Lung (tissue), 12 donors: ENCODE results near the gene TRABD. TPM values are rescaled to one million over a fixed set of nuclear protein-coding genes. Genes with fewer than 3 reads are reported as not detected.

Source experiments
- ATAC-seq: fragments of 200-7000 bp; cut with Tn5 transposase; one replicate; pipeline ENCODE4 v1.9.1; 2020; ENCODE audit warnings: moderate number of reproducible peaks; ENCODE audit not compliant: insufficient read depth, low FRiP score
- DNase-seq, 3 donors: peaks; one replicate each; pipeline ENCODE4 v3.0.0-alpha.2; 2013 to 2017
- H3K27ac ChIP-seq, 2 donors: one replicate each; pipeline ENCODE4 v1.5.1; 2013; ENCODE audit warnings: mild to moderate bottlenecking in 2 of 2, moderate library complexity in 2 of 2, control low read depth in 1 of 2, inconsistent platforms in 1 of 2, low read depth in 1 of 2, low read length in 1 of 2
- H3K27me3 ChIP-seq, 3 donors: one replicate each; pipeline ENCODE4 v1.5.1; 2013; ENCODE audit warnings: low read length in 2 of 3; ENCODE audit not compliant: control insufficient read depth in 3 of 3, insufficient read depth in 3 of 3
- H3K36me3 ChIP-seq, 4 donors: one replicate each; pipeline ENCODE4 v1.5.1; 2013; ENCODE audit warnings: low read length in 4 of 4, mild to moderate bottlenecking in 1 of 4, moderate library complexity in 1 of 4; ENCODE audit not compliant: control insufficient read depth in 4 of 4, insufficient read depth in 4 of 4
- H3K4me1 ChIP-seq, 5 donors: one replicate each; pipeline ENCODE4 v1.5.1; 2013; ENCODE audit warnings: low read length in 5 of 5, mild to moderate bottlenecking in 2 of 5, moderate library complexity in 1 of 5; ENCODE audit not compliant: control insufficient read depth in 5 of 5, insufficient read depth in 5 of 5
- H3K4me3 ChIP-seq: one replicate; pipeline ENCODE4 v1.5.1; 2013; ENCODE audit warnings: mild to moderate bottlenecking, control low read depth, moderate library complexity
- H3K9ac ChIP-seq, 2 donors: one replicate each; pipeline ENCODE4 v1.5.1; 2013; ENCODE audit warnings: low read length in 2 of 2, control low read depth in 1 of 2; ENCODE audit not compliant: insufficient read depth in 1 of 2
- H3K9me3 ChIP-seq, 4 donors: one replicate each; pipeline ENCODE4 v1.5.1; 2013; ENCODE audit warnings: low read length in 3 of 4, mild to moderate bottlenecking in 1 of 4, moderate library complexity in 1 of 4; ENCODE audit not compliant: control insufficient read depth in 4 of 4, insufficient read depth in 3 of 4
- WGBS, 2 donors: extraction: QIAGEN DNeasy Blood & Tissue Kit; methylation state at CpG; one replicate each; pipeline ENCODE4 v1.1.7; 2013; 5-methylcytosine and 5-hydroxymethylcytosine counted together
- polyA plus RNA-seq, 2 donors: library from polyadenylated mRNA; stranded (reverse); fragments of 200-250 nt; gene quantifications; one replicate each; pipeline ENCODE4 v1.2.1, GENCODE V29; 2013
- total RNA-seq, 2 donors: library from RNA; depleted of rRNA in 1 of 2; stranded (reverse); fragments of >200 nt in 1 of 2; gene quantifications; one replicate each; pipeline ENCODE4 v1.2.1, GENCODE V29; 2014 to 2021
- TF ChIP-seq, protein P1 (sequence below): IDR thresholded peaks from 2 replicates; pipeline ENCODE4 v1.5.1; 2012; ENCODE audit warnings: mild to moderate bottlenecking; ENCODE audit errors: control extremely low read depth, extremely low read depth
- donor health status: control.
- donor health status: control.
- donor health status: Bipolar disorder and iron deficiency.
- donor health status: healthy.
- donor health status: DM: yes; HTN: yes; CAD: no.

Gene TRABD
- total and polyA plus RNA-seq, 4 donors: 16.2 to 72.7 (median 62.2) TPM

DNA sequence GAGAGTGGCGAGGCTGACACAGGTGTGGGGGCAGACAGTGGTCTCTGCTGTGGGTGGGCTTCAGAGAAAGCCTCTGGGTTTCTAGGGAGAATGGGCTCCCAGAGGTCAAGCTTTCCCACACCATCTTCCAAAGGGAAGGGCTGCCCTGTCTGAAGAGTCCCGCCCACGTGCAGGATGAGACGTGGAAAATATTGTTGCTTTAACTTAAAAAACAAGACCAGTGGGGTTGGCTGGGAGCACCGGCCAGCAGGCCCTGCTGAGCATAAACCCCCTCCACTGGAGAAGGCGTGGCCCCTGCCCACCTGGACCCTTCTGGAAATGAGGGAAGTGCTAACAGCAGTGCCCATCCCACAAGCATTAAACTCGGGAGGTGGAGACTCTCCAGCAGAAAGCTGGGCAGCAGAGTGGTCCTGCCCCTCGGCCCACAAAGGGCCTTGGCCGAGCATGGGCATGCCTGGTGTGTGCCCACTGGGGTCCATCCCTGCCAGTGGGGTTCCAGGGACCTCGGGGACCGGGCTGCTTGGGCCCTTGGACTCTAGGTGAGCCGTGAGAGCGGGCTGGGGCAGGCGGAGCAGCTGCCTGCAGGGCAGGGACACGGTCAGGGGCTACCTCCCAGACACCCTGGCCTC lies 30.5 kb downstream of the TRABD start:
- Histone ChIP-seq H3K27ac (no peak overlapping the region), H3K4me3 (no peak overlapping the region), H3K4me1 (peaks cover 0 to 3% (median 0%) of the 10 kb centered on the region in 5 donors), H3K27me3 (no peaks in the 10 kb centered on the region), H3K36me3 (peaks cover 15 to 65% (median 50%) of the 10 kb centered on the region in 4 donors), H3K9ac (no peak overlapping the region), H3K9me3 (no peaks in the 10 kb centered on the region)
- TF ChIP-seq, protein P1, sequence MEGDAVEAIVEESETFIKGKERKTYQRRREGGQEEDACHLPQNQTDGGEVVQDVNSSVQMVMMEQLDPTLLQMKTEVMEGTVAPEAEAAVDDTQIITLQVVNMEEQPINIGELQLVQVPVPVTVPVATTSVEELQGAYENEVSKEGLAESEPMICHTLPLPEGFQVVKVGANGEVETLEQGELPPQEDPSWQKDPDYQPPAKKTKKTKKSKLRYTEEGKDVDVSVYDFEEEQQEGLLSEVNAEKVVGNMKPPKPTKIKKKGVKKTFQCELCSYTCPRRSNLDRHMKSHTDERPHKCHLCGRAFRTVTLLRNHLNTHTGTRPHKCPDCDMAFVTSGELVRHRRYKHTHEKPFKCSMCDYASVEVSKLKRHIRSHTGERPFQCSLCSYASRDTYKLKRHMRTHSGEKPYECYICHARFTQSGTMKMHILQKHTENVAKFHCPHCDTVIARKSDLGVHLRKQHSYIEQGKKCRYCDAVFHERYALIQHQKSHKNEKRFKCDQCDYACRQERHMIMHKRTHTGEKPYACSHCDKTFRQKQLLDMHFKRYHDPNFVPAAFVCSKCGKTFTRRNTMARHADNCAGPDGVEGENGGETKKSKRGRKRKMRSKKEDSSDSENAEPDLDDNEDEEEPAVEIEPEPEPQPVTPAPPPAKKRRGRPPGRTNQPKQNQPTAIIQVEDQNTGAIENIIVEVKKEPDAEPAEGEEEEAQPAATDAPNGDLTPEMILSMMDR: no peak
- ATAC-seq (no peak), DNase-seq (no peak)
- 93 to 94% methylated on average over 15 of the region's 15 CpGs for WGBS, 2 donors

DNA sequence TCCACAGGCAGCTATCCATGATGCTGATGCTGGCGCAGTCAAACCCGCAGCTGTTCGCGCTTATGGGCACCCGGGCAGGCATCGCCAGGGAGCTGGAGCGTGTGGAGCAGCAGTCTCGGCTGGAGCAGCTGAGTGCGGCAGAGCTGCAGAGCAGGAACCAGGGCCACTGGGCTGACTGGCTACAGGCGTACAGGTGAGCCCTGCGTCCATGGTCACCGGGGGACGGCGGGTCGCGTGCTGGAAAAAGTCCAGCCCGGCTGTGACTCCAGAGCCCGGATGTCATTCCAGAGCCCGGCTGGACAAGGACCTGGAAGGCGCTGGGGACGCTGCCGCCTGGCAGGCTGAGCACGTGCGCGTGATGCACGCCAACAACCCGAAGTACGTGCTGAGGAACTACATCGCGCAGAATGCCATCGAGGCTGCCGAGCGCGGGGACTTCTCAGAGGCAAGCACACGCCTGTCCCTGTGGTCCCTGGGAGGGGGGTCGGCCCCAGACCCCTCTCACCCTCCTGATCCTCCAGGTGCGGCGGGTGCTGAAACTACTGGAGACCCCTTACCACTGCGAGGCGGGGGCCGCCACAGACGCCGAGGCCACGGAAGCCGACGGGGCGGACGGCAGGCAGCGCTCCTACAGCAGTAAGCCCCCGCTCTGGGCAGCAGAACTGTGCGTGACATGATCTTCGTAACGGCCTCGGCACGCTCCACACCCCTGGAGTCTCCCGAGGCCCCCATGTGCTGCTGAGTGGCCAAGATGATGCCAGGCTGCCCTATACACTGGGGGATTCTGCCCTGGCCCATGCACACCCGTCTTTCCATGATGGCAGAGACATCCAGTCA lies 31.2 kb downstream of the TRABD start:
- H3K4me3 ChIP-seq: no peak overlapping the region
- DNase-seq: no peak
- 94 to 96% methylated on average over 56 to 57 of the region's 57 CpGs for WGBS, 2 donors
- H3K4me1 ChIP-seq: peaks cover 0 to 3% (median 0%) of the 10 kb centered on the region in 5 donors
- peaks cover 14 to 72% (median 47%) of the 10 kb centered on the region in 4 donors for H3K36me3 ChIP-seq
- H3K9ac ChIP-seq: no peak overlapping the region
- ATAC-seq: no peak
- TF ChIP-seq, protein P1: no peak
- no peaks in the 10 kb centered on the region for H3K27me3 ChIP-seq
- no peak overlapping the region for H3K27ac ChIP-seq
- H3K9me3 ChIP-seq: no peaks in the 10 kb centered on the region

DNA sequence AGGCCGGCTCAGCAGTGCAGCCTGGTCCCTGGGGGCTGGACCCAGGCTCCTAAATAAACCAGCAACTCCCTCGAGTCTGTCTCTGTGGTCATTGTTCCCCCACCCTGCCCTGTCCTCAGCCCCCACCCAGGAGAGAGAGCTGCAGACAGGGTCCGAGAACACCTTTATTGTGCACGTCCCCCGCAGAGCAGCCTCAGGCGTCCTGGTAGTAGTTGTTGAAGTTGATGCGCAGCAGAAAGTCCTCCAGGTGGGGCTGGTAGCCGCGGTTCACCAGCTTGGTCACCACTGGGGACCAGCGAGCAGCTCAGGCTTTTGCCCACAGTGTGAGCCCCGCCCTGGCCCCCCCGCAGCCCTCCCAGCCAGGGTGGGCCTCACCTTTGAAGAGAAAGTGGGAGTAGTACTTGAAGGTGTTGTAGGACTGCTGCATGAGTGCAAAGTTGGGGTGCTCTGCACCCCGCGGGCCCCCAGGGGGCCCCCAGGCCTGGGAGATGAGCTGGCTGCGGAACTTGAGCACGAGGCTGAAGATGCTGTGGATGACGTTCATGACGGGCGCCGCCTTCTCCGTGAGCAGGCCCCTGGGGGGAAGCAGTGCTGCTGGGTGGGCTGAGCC lies 31.9 kb downstream of the TRABD start:
- peaks cover 0 to 3% (median 0%) of the 10 kb centered on the region in 5 donors for H3K4me1 ChIP-seq
- TF ChIP-seq, protein P1: no peak
- no peak overlapping the region for H3K4me3 ChIP-seq
- WGBS, 2 donors: 90% methylated on average over 21 of the region's 21 CpGs
- H3K27ac ChIP-seq: no peak overlapping the region
- no peak for DNase-seq
- H3K27me3 ChIP-seq: no peaks in the 10 kb centered on the region
- H3K36me3 ChIP-seq: peaks cover 14 to 77% (median 42%) of the 10 kb centered on the region in 4 donors
- no peaks in the 10 kb centered on the region for H3K9me3 ChIP-seq
- no peak overlapping the region for H3K9ac ChIP-seq
- no peak for ATAC-seq
